Endodermal cell (in vitro differentiated cells): ENCODE data around the gene KRT1. TPM values are rescaled to one million over a fixed set of nuclear protein-coding genes. Genes with fewer than 3 reads are reported as not detected.
A peak's percentile ranks its signal among the peaks of the same experiment; 100 is the strongest.

Source experiments
- DNase-seq: peaks from one replicate; pipeline ENCODE4 v3.0.0-alpha.2; 2017
- H3K27ac ChIP-seq: 2 replicates; pipeline ENCODE4 v1.5.1; 2013; ENCODE audit warnings: mild to moderate bottlenecking, low read depth, low read length, moderate library complexity
- H3K27me3 ChIP-seq: 2 replicates; pipeline ENCODE4 v1.6.1; 2013; ENCODE audit warnings: mild to moderate bottlenecking, low read length, moderate library complexity; ENCODE audit not compliant: insufficient read depth, control insufficient read depth, poor library complexity, severe bottlenecking
- H3K36me3 ChIP-seq: 2 replicates; pipeline ENCODE4 v1.7.0; 2013; ENCODE audit warnings: mild to moderate bottlenecking, low read length, moderate library complexity; ENCODE audit not compliant: control insufficient read depth, insufficient read depth
- H3K4me1 ChIP-seq: one replicate; pipeline ENCODE4 v1.7.0; 2013; ENCODE audit warnings: low read length; ENCODE audit not compliant: control insufficient read depth, insufficient read depth
- H3K4me3 ChIP-seq: 2 replicates; pipeline ENCODE4 v1.5.1; 2013; ENCODE audit warnings: mild to moderate bottlenecking, low read length, moderate library complexity
- H3K9ac ChIP-seq: 2 replicates; pipeline ENCODE4 v1.6.1; 2013; ENCODE audit warnings: mild to moderate bottlenecking, low read length, moderate library complexity; ENCODE audit not compliant: poor library complexity, severe bottlenecking; ENCODE audit errors: extremely low read depth
- H3K9me3 ChIP-seq: 2 replicates; pipeline ENCODE4 v1.6.1; 2013; ENCODE audit warnings: mild to moderate bottlenecking, low read length, moderate library complexity; ENCODE audit not compliant: control insufficient read depth
- H3K27ac Mint-ChIP-seq: 2 replicates; pipeline ENCODE4 v1.8.0; 2020; ENCODE audit warnings: mixed read lengths
- H3K27me3 Mint-ChIP-seq: 2 replicates; pipeline ENCODE4 v1.8.0; 2021; ENCODE audit warnings: mild to moderate bottlenecking, mixed read lengths; ENCODE audit not compliant: insufficient read depth
- H3K36me3 Mint-ChIP-seq: 2 replicates; pipeline ENCODE4 v1.8.0; 2020; ENCODE audit warnings: low read depth, mixed read lengths
- H3K4me1 Mint-ChIP-seq: 2 replicates; pipeline ENCODE4 v1.8.0; 2020; ENCODE audit warnings: mixed read lengths
- H3K4me3 Mint-ChIP-seq: 2 replicates; pipeline ENCODE4 v1.8.0; 2020; ENCODE audit warnings: mild to moderate bottlenecking, moderate library complexity, mixed read lengths
- H3K9me3 Mint-ChIP-seq: 2 replicates; pipeline ENCODE4 v1.8.0; 2020; ENCODE audit warnings: mild to moderate bottlenecking, mixed read lengths
- CTCF ChIP-seq: fragments of 200-600 bp; sonication (generic); conservative IDR thresholded peaks from 2 replicates; pipeline ENCODE4 v1.5.0; 2021; ENCODE audit warnings: antibody characterized with exemption, mild to moderate bottlenecking
- WGBS, 2 experiments: methylation state at CpG; one replicate each; pipeline versions ENCODE4 v1.1.5 to v1.1.7; 2013; ENCODE audit warnings: missing lambda C conversion rate in 2 of 2, mixed read lengths in 1 of 2; ENCODE audit not compliant: insufficient coverage in 1 of 2, insufficient read length in 1 of 2; 5-methylcytosine and 5-hydroxymethylcytosine counted together
- total RNA-seq, 2 donors: library from RNA; stranded (reverse); fragmentation: NEBNext Ultra II Directional in 1 of 2; extraction: Animal tissue kit (Norgen Biotek cat#: 25700) in 1 of 2; gene quantifications; 2 replicates in 1 of 2; 3 replicates in 1 of 2; pipeline ENCODE4 v1.2.1, GENCODE V29; 2021

KRT1 gene
- total RNA-seq, 2 donors from 2014 or later: not detected

- peak; percentile 43 for DNase-seq
- WGBS, 2 experiments: 68 to 69% methylated on average over 4 of the region's 4 CpGs
- no peaks in the 10 kb centered on the region for H3K36me3 ChIP-seq
- H3K27me3 Mint-ChIP-seq: peaks cover 54% of the 10 kb centered on the region
- H3K9ac ChIP-seq: no peak overlapping the region
- no peaks in the 10 kb centered on the region for H3K9me3 ChIP-seq
- no peaks in the 10 kb centered on the region for H3K4me1 Mint-ChIP-seq
- no peaks in the 10 kb centered on the region for H3K36me3 Mint-ChIP-seq
- no peak overlapping the region for H3K27ac ChIP-seq
- H3K4me3 Mint-ChIP-seq: no peak overlapping the region
- H3K4me3 ChIP-seq: no peak overlapping the region
- H3K27me3 ChIP-seq: peaks cover 32% of the 10 kb centered on the region
- no peaks in the 10 kb centered on the region for H3K4me1 ChIP-seq
- no peaks in the 10 kb centered on the region for H3K9me3 Mint-ChIP-seq
- TF ChIP-seq CTCF: no peak
- H3K27ac Mint-ChIP-seq: no peak overlapping the region
Measured at GRCh38 chr12:52631264-52631663, 48.9 kb downstream of the KRT1 start.

DNA sequence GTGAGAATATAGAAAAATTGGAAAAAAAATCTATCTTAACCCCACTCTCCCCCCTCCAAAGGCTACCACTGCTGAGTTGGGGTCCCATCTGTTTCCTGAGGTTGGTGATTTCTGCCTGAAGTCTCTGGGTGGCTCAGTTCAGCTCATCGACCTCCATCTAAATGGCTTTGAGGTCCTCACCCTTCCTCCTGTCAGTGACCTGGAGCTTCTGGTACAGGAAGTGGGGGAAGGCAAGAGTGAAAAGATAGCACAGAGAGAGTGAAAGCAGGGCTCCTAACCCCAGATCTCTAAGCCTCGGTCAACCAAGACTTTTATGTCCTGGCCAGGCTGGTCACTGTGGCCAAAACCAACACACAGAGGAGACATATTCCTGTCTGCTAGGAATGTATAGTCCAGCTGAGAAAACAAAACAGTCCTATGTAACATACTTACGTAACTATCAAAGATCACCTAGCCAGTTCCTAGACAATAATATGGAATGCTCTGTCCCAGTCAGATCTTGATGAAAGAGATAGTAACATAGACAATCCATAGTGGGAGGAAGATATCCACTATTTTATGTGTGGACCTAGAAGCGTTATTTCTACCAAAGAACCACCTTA, 49.5 kb downstream of the KRT1 start:
- Mint-ChIP-seq H3K27ac (no peak overlapping the region), H3K4me1 (no peaks in the 10 kb centered on the region), H3K36me3 (no peaks in the 10 kb centered on the region), H3K27me3 (peaks cover 59% of the 10 kb centered on the region), H3K9me3 (no peaks in the 10 kb centered on the region), H3K4me3 (no peak overlapping the region)
- Histone ChIP-seq H3K9me3 (no peaks in the 10 kb centered on the region), H3K27me3 (peaks cover 34% of the 10 kb centered on the region), H3K4me1 (no peaks in the 10 kb centered on the region), H3K27ac (no peak overlapping the region), H3K36me3 (no peaks in the 10 kb centered on the region), H3K9ac (no peak overlapping the region), H3K4me3 (no peak overlapping the region)
- no peak for TF ChIP-seq CTCF
- 75 to 92% methylated on average over 1 to 3 of the region's 4 CpGs for WGBS, 2 experiments
- peak; percentile 23 for DNase-seq

GRCh38 chr12:52630008-52630500, 50.2 kb downstream of the KRT1 start:
- no peak for TF ChIP-seq CTCF
- no peak overlapping the region for H3K4me3 ChIP-seq
- Mint-ChIP-seq H3K36me3 (no peaks in the 10 kb centered on the region), H3K27me3 (peaks cover 61% of the 10 kb centered on the region), H3K27ac (no peak overlapping the region), H3K4me1 (no peaks in the 10 kb centered on the region), H3K4me3 (no peak overlapping the region), H3K9me3 (no peaks in the 10 kb centered on the region)
- H3K4me1 ChIP-seq: no peaks in the 10 kb centered on the region
- 71 to 85% methylated on average over 5 to 7 of the region's 7 CpGs for WGBS, 2 experiments
- no peak overlapping the region for H3K9ac ChIP-seq
- H3K27me3 ChIP-seq: peaks cover 40% of the 10 kb centered on the region
- DNase-seq: peak; percentile 34
- H3K27ac ChIP-seq: no peak overlapping the region
- no peaks in the 10 kb centered on the region for H3K9me3 ChIP-seq
- H3K36me3 ChIP-seq: no peaks in the 10 kb centered on the region
